Measurements from ENCODE around the gene CIB2. TPM values are rescaled to one million over a fixed set of nuclear protein-coding genes. Genes with fewer than 3 reads are reported as not detected.
A peak's percentile ranks its signal among the peaks of the same experiment; 100 is the strongest.

The CIB2 gene
- total RNA-seq, 1 donor from 2014 or later, result 2.2 TPM

- intact Hi-C loops (cut with DNase I), result no loop called here
- no peak for TF ChIP-seq CTCF (IDR thresholded peaks at IDR 0.05)
- Histone ChIP-seq H3K4me1 (peaks cover 98% of the 10 kb centered on the region), H3K36me3 (no peaks in the 10 kb centered on the region), H3K27me3 (ENCODE audit: low read depth) (no peaks in the 10 kb centered on the region), H3K27ac (peak overlapping the region; percentile 86), H3K9me3 (no peaks in the 10 kb centered on the region), H3K4me3 (no peak overlapping the region)
- DNase-seq (no peak), ATAC-seq (no peak)
Measured at GRCh38 chr15:78063217-78063616, 68.0 kb downstream of the CIB2 start.

- DNase-seq (no peak), ATAC-seq (peak; percentile 34 to 65)
- peak overlapping the region; percentile 20 for H3K4me3 ChIP-seq
- no peaks in the 10 kb centered on the region for H3K36me3 ChIP-seq
- peak overlapping the region; percentile 44 for H3K27ac ChIP-seq
- H3K9me3 ChIP-seq, result no peaks in the 10 kb centered on the region
- intact Hi-C loops (cut with DNase I), result no loop called here
- H3K27me3 ChIP-seq (ENCODE audit: low read depth), result no peaks in the 10 kb centered on the region
- peaks cover 98% of the 10 kb centered on the region for H3K4me1 ChIP-seq
- no peak for TF ChIP-seq CTCF (IDR thresholded peaks at IDR 0.05)
Measured at GRCh38 chr15:78061963-78062427, 69.2 kb downstream of the CIB2 start.

- Histone ChIP-seq H3K9me3 (no peaks in the 10 kb centered on the region), H3K27ac (peak overlapping the region; percentile 44), H3K4me1 (peaks cover 98% of the 10 kb centered on the region), H3K36me3 (no peaks in the 10 kb centered on the region), H3K27me3 (ENCODE audit: low read depth) (no peaks in the 10 kb centered on the region), H3K4me3 (no peak overlapping the region)
- no peak for DNase-seq
- intact Hi-C loops (cut with DNase I), result no loop called here
- ATAC-seq, result no peak
- TF ChIP-seq CTCF (IDR thresholded peaks at IDR 0.05), result no peak
Measured at GRCh38 chr15:78060232-78060631, 71.0 kb downstream of the CIB2 start.

GRCh38 chr15:78059110-78059839 lies 72.0 kb downstream of the CIB2 start:
- Histone ChIP-seq H3K9me3 (no peaks in the 10 kb centered on the region), H3K4me3 (no peak overlapping the region), H3K27me3 (ENCODE audit: low read depth) (no peaks in the 10 kb centered on the region), H3K27ac (peak overlapping the region; percentile 44), H3K36me3 (no peaks in the 10 kb centered on the region), H3K4me1 (peaks cover 98% of the 10 kb centered on the region)
- intact Hi-C loops (cut with DNase I), result no loop called here
- no peak for TF ChIP-seq CTCF (IDR thresholded peaks at IDR 0.05)
- peak in 1 of 2 donors; percentile 28 for ATAC-seq
- no peak for DNase-seq

GRCh38 chr15:78058401-78058935 lies 72.8 kb downstream of the CIB2 start:
- DNase-seq, result no peak

More at GRCh38 chr15:78058401-78058935, 72.8 kb downstream of the CIB2 start:
- no peak overlapping the region for H3K4me3 ChIP-seq
- no peak for ATAC-seq
- peaks cover 4% of the 10 kb centered on the region for H3K36me3 ChIP-seq
- intact Hi-C loops (cut with DNase I), result no loop called here
- TF ChIP-seq CTCF (IDR thresholded peaks at IDR 0.05), result no peak
- no peaks in the 10 kb centered on the region for H3K9me3 ChIP-seq
- H3K27ac ChIP-seq, result peak overlapping the region; percentile 44
- H3K27me3 ChIP-seq (ENCODE audit: low read depth), result no peaks in the 10 kb centered on the region
- H3K4me1 ChIP-seq, result peaks cover 98% of the 10 kb centered on the region

Data from lower lobe of right lung (tissue), 2 donors.